Measurements from ENCODE around the gene TOB2. TPM values are rescaled to one million over a fixed set of nuclear protein-coding genes. Genes with fewer than 3 reads are reported as not detected.
"Not testable (repeated sequence)": the region's sequence is repeated elsewhere in the genome, so short reads cannot be mapped to it uniquely, and the experiment has no call there.

TOB2 gene
- polyA plus RNA-seq, 1 donor = 35.2 TPM

DNA sequence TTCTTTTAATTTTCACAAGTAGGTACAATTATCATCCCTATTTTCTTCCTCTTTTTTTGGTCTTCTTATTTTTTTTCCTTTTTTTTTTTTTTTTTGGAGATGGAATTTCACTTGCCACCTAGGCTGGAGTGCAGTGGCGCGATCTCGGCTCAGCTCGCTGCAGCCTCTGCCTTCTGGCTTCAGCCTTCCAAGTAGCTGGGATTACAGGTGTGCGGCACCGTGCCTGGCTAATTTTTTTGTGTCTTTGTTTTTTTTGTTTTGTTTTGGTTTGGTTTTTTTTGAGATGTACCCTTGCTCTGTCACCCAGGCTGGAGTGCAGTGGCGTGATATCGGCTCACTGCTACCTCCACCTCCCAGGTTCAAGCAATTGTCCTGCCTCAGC is 16.7 kb downstream of the TOB2 start:
- no peak for DNase-seq (ENCODE audit: low read depth)

- DNase-seq (ENCODE audit: low read depth) = no peak
Observed at GRCh38 chr22:41429232-41429950, 17.2 kb downstream of the TOB2 start.

- no peak for DNase-seq (ENCODE audit: low read depth)
Observed at GRCh38 chr22:41425660-41426365, 20.8 kb downstream of the TOB2 start.

DNA sequence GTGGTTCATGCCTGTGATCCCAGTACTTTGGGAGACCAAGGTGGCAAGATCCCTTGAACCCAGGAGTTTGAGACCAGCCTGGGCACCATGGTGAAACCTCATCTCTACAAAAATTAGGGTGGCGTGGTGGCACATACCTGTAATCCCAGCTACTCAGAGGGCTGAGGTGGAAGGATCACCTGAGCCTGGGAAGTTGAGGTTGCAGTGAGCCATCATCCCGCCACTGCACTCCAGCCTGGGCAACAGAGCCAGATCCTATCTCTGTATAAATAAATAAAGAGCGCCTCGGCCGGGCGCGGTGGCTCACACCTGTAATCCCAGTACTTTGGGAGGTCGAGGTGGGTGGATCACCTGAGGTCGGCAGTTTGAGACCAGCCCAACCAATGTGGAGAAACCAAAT is 27.9 kb downstream of the TOB2 start:
- DNase-seq (ENCODE audit: low read depth) = no peak

DNA sequence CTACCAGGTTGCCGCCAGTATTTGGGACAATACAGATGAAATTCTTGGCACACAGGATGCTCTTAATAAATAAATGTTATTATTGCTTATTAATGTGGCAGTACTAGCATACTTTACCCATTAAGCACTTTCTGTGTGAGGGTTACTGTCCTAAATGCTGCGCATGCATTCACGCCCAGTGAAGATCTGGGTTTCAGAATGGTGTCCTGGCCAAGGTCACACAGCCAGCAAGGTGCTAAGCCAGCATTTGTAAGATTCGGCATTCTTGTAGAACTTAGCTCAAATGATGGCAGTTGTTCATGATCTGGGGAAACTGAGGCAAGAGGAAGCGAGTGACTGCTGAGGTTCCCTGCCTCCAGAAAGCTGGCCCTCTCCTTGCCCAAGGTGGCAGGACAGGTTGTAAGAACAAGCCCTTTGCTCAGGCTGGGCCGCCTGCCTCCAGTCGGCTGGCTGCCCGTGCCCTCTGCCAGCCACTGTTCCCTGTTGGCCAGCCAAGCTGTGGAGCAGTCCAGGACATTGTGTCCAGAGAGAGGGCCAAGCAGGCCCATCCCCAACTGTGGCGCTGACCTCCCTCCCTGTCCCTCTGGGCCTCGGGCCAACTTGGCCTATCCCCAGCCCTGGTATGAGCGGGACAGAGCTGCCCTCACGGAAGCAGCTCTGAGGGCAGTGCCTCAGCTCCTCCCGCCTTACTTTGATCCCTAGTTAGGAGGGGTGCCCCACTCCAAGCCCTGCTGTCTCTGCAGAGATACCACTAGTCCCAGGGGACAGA is 28.8 kb downstream of the TOB2 start:
- DNase-seq (ENCODE audit: low read depth) = no peak

DNA sequence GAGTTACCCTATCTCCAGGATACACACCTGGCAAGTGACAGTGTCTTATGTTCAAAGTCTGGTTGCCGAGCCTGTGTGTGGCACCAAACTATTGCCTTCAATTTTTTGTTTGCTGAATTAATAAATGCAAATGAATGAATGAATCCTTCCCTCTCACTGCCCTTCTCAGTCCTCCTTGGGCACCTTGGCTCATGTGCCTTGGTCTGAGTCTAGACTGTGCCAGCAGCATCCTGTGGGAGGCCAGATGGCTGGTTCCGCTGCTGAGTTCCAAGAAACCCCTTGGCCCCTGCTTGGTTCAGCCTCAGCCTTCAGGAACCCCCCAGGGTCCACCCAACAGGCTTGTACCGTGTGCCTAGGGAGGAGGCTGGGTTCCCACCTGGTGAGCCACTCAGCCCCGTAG is 31.0 kb downstream of the TOB2 start:
- no peak for DNase-seq (ENCODE audit: low read depth)

DNA sequence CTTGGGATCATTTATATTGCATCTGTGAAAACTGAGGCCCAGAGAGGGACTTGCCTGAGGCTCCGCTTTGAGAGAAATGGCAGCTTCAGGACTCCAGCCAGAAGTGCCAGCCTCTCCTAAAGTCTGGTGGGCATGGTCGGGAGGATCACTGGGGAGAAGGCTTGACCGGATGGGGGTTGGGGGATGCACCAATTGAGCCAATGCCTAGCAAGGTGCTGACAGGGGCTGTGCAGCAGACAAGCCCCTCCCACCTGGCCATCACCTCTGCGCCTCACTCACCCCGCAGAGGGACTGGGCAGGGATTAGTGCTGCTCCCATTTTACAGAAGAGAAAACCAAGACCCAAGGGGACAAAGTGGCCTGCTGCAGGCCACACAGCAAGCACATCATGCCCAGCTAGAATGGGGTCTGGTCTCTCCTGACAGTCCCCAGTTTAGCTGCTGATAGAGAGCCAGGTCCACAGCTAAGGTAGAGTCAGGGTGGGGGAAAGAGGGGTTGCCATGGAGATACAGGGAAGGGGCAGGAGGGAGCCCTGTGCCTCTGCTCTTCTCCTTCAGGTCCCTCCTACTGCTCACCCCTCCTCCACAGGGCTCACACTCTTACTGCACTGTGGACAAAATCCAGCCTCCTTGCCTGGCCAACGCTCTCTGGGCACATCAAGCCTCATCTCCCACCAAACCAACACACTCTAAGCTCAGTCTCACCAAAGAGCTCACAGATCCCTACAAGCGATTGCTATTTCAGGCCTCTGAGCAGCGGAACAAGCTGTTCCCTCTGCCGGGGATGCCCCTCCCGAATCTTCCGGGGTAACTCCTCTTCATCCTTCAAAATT is 35.4 kb downstream of the TOB2 start:
- no peak for DNase-seq (ENCODE audit: low read depth)

DNA sequence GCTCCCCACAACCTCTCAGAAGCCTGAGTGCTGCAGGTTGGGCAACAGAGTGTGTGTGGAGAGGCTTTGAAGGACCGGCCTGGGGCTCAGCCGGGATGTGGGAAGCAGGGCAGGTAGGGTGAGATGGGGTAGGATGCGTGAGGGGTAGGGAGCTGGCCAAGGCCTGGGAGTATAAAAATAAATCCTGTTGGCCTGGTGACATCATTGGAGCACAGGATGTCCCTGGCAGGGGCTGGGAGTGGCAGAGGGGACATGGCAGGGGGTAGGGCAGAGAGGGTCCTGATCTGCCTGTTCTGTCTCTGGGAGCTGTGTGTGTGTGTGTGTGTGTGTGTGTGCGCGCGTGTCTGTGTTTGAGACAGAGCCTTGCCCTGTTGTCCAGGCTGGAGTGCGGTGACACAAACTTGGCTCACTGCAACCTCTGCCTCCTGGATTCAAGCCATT is 36.3 kb downstream of the TOB2 start:
- DNase-seq (ENCODE audit: low read depth) = no peak

GRCh38 chr22:41408665-41409064 is 37.9 kb downstream of the TOB2 start:
- DNase-seq (ENCODE audit: low read depth) = no peak

DNA sequence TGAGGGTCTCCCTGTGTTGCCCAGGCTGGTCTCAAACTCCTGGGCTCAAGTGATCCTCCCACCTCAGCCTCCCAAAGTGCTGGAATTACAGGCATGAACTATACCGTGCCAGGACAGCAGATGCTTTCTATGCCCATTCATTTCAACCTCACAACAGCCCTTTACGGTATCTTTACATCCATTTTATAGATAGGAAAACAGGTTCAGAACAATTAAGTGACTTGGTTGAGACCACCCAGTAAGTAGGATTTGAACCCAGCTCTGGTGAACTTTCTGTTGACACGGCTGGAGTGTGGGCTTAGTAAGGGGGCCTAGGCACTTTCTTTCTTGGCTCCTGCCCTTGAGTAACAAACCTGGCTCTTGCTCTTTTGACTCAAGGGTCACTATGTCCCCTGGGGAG is 39.2 kb downstream of the TOB2 start:
- DNase-seq (ENCODE audit: low read depth) = no peak

DNA sequence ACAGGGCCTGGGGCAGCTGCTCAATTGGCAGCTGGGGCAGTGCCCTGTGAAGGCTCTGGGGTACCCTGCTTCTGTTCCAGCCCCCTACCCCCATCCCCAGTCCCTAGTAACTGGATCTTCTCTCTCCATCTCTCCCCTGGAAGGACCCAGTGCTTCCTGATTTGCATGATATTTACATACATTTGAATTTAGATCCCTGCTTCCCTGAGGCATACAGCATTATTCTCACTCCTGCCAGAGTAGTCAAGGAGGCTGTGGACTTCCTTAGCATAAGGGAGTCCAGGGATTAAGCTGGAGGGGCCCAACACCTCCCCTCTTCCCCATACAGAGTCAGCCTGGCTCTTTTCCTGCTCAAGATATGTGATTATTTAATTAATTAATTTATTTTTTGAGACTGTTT is 40.2 kb downstream of the TOB2 start:
- no peak for DNase-seq (ENCODE audit: low read depth)

DNA sequence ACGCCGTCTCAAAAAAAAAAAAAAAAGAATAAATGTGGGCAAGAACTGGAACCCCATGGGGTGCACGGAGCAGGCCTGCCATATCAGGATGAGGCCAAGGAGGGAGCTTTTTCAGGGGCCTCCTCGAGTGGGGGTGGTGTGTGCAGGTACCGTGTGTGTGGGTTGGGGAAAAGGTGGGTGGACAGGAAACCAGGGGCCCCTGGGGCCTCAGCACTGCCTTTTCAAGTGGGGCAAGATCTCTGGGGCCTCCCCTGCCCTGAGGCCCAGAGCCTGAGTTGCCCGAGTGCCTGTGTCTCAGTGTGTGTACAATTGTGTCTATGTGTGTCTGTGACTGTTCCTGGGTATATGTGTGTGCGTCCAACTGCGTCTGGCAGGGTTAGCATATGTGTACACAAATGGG is 41.0 kb downstream of the TOB2 start:
- no peak for DNase-seq (ENCODE audit: low read depth)

DNA sequence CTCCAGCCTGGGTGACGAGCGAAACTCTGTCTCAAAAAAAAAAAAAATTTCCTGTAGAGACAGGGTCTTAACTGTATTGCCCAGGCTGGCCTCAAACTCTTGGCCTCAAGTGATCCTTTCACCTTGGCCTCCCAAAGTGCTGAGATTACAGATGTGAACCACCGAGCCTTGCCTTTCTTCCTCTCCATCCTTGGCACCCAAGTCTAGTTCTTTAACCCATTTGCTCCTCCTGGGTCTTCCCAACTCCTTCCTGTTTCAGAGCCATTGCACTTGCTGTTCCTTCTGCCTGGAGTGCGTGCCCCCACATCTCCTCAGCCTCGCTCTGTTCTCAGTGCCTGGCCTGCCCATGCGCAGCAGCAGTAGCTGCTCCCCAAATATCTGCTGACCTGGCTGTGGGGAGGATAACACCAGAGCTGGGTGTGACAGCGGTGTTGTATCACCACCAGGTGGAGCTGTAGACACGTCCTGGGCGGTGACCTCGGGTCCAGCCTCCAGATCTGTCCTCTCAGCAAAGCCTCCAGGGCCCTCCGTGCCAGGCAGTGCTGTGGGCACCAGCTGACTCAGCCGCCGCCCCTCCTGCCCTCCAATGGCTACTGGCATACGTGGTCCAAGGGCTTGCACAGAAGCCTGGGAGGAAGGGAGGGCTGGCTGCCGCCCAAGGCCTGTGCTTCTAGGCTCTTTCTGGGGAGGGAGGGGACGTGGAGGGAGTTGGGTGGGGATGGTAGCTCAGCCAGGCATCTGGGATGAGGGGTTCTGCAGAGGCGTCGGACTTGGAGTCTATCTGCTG is 42.9 kb downstream of the TOB2 start:
- no peak for DNase-seq (ENCODE audit: low read depth)

DNA sequence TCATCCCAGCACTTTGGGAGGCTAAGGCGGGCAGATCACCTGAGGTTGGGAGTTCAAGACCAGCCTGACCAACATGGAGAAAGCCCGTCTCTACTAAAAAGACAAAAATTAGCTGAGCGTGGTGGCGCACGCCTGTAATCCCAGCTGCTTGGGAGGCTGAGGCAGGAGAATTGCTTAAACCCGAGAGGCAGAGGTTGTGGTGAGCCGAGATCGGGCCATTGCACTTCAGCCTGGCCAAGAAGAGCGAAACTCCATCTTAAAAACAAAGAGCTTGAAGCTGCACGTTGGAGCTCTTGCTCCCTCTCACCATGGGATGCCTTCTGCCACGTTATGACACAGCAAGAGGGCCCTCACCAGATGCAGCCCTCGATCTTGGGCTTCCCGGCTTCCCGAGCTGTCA is 43.8 kb downstream of the TOB2 start:
- not testable (repeated sequence) for DNase-seq (ENCODE audit: low read depth)

DNA sequence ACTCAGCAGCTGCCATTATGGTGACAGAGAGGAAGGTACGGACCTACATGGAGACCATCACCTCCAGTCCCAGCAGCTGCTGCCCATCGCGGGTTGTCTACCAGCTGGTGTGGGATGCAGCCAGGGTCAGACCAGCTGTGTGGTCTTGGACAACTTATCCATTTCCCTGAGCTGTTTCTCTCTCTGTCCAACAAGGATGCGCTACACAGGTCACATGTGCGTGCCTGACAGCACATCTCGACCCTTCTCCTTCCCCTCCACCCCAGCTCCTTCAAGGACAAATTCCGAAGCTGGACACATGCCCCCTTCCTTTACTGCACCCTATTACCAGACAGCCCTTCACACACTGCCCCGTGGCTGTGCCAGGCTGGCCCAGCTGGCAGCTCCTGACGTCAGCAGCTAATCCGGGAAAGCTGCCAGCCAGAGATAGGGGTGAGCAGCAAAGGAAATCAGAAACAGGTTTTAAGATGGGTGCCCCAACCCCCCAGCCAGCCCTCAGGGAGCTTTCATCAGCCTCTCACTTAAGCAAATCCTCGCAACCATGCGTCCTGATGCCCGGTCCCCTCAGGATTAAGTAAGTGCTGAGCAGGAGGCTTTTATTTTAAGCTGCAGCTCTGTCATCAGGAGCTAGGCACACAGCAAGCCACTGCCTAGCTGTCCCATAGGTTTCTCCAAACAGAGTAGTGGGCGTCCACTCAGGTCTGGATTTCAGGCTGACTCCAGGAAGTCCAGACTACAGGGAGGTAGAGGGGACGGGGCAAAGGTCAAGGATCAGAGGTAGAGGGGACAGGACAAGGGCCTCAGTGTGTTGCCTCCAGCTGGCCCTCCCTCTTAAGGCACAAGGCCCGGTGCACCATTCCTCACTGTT is 44.6 kb downstream of the TOB2 start:
- DNase-seq (ENCODE audit: low read depth) = no peak

GRCh38 chr22:41398921-41399320 is 47.7 kb downstream of the TOB2 start:
- DNase-seq (ENCODE audit: low read depth) = no peak

- DNase-seq (ENCODE audit: low read depth) = no peak
Observed at GRCh38 chr22:41397143-41397811, 49.3 kb downstream of the TOB2 start.

- no peak for DNase-seq (ENCODE audit: low read depth)
Observed at GRCh38 chr22:41395531-41396240, 50.9 kb downstream of the TOB2 start.

DNA sequence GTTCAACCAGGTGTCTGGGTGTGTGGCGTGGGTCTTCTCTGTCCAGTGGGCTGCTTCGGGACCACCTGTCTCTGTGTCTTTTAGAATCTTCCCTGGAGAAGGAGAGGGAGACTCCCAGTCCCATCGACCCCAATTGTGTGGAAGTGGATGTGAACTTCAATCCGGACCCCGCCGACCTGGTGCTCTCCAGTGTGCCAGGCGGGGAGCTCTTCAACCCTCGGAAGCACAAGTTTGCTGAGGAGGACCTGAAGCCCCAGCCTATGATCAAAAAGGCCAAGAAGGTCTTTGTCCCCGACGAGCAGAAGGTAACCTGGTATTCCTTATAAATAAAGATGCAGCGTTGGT is 52.6 kb downstream of the TOB2 start:
- no peak for DNase-seq (ENCODE audit: low read depth)
